ENCODE data around the gene PLBD2.

DNA sequence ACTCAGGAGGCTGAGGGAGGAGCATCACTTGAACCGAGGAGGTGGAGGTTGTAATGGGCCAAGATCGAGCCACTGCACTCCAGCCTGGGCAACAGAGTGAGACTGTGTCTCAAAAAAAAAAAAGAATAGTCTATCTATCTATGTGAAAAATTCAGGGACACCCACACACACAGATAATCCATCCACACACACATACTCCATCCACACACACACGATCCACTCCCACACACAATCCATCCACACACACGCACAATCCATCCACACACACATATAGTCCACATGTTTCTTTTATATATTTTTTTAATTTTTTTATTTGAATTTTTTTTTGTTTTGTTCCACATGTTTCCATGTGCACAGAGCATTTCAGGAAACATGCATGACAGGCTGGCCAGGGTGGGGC lies 42.0 kb downstream of the PLBD2 start:
- TF ChIP-seq, protein P1, sequence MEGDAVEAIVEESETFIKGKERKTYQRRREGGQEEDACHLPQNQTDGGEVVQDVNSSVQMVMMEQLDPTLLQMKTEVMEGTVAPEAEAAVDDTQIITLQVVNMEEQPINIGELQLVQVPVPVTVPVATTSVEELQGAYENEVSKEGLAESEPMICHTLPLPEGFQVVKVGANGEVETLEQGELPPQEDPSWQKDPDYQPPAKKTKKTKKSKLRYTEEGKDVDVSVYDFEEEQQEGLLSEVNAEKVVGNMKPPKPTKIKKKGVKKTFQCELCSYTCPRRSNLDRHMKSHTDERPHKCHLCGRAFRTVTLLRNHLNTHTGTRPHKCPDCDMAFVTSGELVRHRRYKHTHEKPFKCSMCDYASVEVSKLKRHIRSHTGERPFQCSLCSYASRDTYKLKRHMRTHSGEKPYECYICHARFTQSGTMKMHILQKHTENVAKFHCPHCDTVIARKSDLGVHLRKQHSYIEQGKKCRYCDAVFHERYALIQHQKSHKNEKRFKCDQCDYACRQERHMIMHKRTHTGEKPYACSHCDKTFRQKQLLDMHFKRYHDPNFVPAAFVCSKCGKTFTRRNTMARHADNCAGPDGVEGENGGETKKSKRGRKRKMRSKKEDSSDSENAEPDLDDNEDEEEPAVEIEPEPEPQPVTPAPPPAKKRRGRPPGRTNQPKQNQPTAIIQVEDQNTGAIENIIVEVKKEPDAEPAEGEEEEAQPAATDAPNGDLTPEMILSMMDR (conservative IDR thresholded peaks at IDR 0.05; ENCODE audit: low read length): no peak
- TF ChIP-seq EZH2phosphoT487 (IDR thresholded peaks at IDR 0.05; ENCODE audit: borderline replicate concordance): no peak

All from Loucy (cell line).